A673 (cell line): ENCODE data around the gene RRAS2. TPM values are rescaled to one million over a fixed set of nuclear protein-coding genes. Genes with fewer than 3 reads are reported as not detected.
A peak's percentile ranks its signal among the peaks of the same experiment; 100 is the strongest.

ENCODE experiments used
- BruUV-seq: library from RNA; stranded (reverse); fragments of 400-500 nt; replicated peaks from 2 replicates; lab custom pipeline; 2021; lab: Mats Ljungman, UMichigan
- CTCF ChIA-PET: fragments of 300-600 bp; sonication (Branson Sonifier 250); formaldehyde crosslinking; loops from one replicate; lab custom pipeline; 2022; ENCODE audit warnings: antibody characterized with exemption; lab: Charles Lee
- POLR2A ChIA-PET: fragments of 300-600 bp; sonication (Branson Sonifier 250); formaldehyde crosslinking; loops from one replicate; lab custom pipeline; 2022; ENCODE audit warnings: antibody characterized with exemption; ENCODE audit not compliant: low non-redundant PET; lab: Charles Lee
- DNase-seq: peaks from one replicate; pipeline ENCODE4 v3.0.0-alpha.2; 2015; ENCODE audit warnings: low spot score
- H3K27ac ChIP-seq: fragments of 200-600 bp; sonication (generic); 2 replicates; pipeline ENCODE4 v1.5.1; 2016; ENCODE audit warnings: mixed run types, low read depth, mild to moderate bottlenecking, mixed read lengths, antibody characterized with exemption, low read length; ENCODE audit not compliant: poor library complexity, severe bottlenecking
- H3K27me3 ChIP-seq: fragments of 200-600 bp; sonication (generic); replicated peaks from 2 replicates; pipeline ENCODE4 v1.6.1; 2017; ENCODE audit warnings: mixed run types, low read depth, mild to moderate bottlenecking, mixed read lengths, antibody characterized with exemption, low read length; ENCODE audit not compliant: insufficient read depth, poor library complexity
- H3K36me3 ChIP-seq: fragments of 200-600 bp; sonication (generic); 2 replicates; pipeline ENCODE4 v1.6.1; 2016; ENCODE audit warnings: mixed run types, mild to moderate bottlenecking, mixed read lengths, antibody characterized with exemption, low read length; ENCODE audit not compliant: insufficient read depth, poor library complexity, severe bottlenecking
- H3K4me1 ChIP-seq: fragments of 200-600 bp; sonication (generic); 2 replicates; pipeline ENCODE4 v1.6.1; 2017; ENCODE audit warnings: mixed run types, mild to moderate bottlenecking, mixed read lengths, antibody characterized with exemption, low read length; ENCODE audit not compliant: insufficient read depth, poor library complexity, severe bottlenecking
- H3K4me3 ChIP-seq: fragments of 200-600 bp; sonication (generic); 2 replicates; pipeline ENCODE4 v1.5.1; 2016; ENCODE audit warnings: low read depth, mixed run types, mild to moderate bottlenecking, mixed read lengths, low read length; ENCODE audit not compliant: poor library complexity, severe bottlenecking
- H3K9me3 ChIP-seq: fragments of 200-600 bp; sonication (generic); 2 replicates; pipeline ENCODE4 v1.6.1; 2016; ENCODE audit warnings: mixed run types, low read depth, mild to moderate bottlenecking, mixed read lengths, antibody characterized with exemption, low read length; ENCODE audit not compliant: poor library complexity, severe bottlenecking
- CTCF ChIP-seq: fragments of 300-800, 200-600 bp; sonication (generic); conservative IDR thresholded peaks from 2 replicates; pipeline ENCODE4 v1.5.1; 2017; ENCODE audit warnings: low read depth, mild to moderate bottlenecking, antibody characterized with exemption, low read length, moderate library complexity, mixed read lengths
- EZH2 ChIP-seq: fragments of 200-600 bp; sonication (generic); IDR thresholded peaks from 2 replicates; pipeline ENCODE4 v1.6.1; 2017; ENCODE audit warnings: borderline replicate concordance, low read depth, mild to moderate bottlenecking, mixed read lengths, antibody characterized with exemption, low read length; ENCODE audit not compliant: poor library complexity, severe bottlenecking
- intact Hi-C: fragments of 100-400 bp; cut with micrococcal nuclease; formaldehyde crosslinking; loops from one replicate; pipeline ENCODE4 v1.10.0; 2022; ENCODE audit not compliant: unreplicated experiment
- total RNA-seq: library from RNA; stranded (reverse); gene quantifications from 2 replicates; pipeline ENCODE4 v1.2.3, GENCODE V29; 2021

Gene RRAS2
- total RNA-seq, 1 experiment from 2014 or later, result 23.3 TPM

- ChIA-PET CTCF (no interaction called here), POLR2A (no interaction called here)
- no TSS peak for BruUV-seq
Observed at GRCh38 chr11:14342906-14343305, 16.1 kb downstream of the RRAS2 start.

GRCh38 chr11:14341968-14342367, 17.0 kb downstream of the RRAS2 start:
- intact Hi-C loops, result no loop called here
- Histone ChIP-seq H3K4me3 (no peak overlapping the region), H3K27ac (no peak overlapping the region), H3K4me1 (peaks cover 5% of the 10 kb centered on the region), H3K27me3 (no peaks in the 10 kb centered on the region), H3K36me3 (no peaks in the 10 kb centered on the region), H3K9me3 (peaks cover 6% of the 10 kb centered on the region)
- ChIA-PET CTCF (no interaction called here), POLR2A (no interaction called here)
- DNase-seq, result no peak
- BruUV-seq, result no TSS peak
- no peak for TF ChIP-seq EZH2
- no peak for TF ChIP-seq CTCF

More at GRCh38 chr11:14342906-14343305, 16.1 kb downstream of the RRAS2 start:
- H3K36me3 ChIP-seq, result no peaks in the 10 kb centered on the region
- no peaks in the 10 kb centered on the region for H3K27me3 ChIP-seq
- no peak overlapping the region for H3K4me3 ChIP-seq
- TF ChIP-seq CTCF (no peak), EZH2 (no peak)
- intact Hi-C loops, result no loop called here
- H3K27ac ChIP-seq, result no peak overlapping the region
- H3K4me1 ChIP-seq, result peaks cover 7% of the 10 kb centered on the region
- DNase-seq, result peak; percentile 24
- H3K9me3 ChIP-seq, result peaks cover 6% of the 10 kb centered on the region

- BruUV-seq, result no TSS peak
- POLR2A ChIA-PET, result no interaction called here
- CTCF ChIA-PET, result no interaction called here
- Histone ChIP-seq H3K4me1 (peaks cover 5% of the 10 kb centered on the region), H3K27me3 (no peaks in the 10 kb centered on the region), H3K9me3 (no peaks in the 10 kb centered on the region), H3K36me3 (no peaks in the 10 kb centered on the region), H3K27ac (no peak overlapping the region), H3K4me3 (no peak overlapping the region)
- no peak for DNase-seq
- no peak for TF ChIP-seq EZH2
- no peak for TF ChIP-seq CTCF
- intact Hi-C loops, result no loop called here
Observed at GRCh38 chr11:14340721-14341120, 18.3 kb downstream of the RRAS2 start.
